Keratinocyte (primary cell): Measurements from ENCODE around the gene FKBP1A.

Experiments
- EZH2 ChIP-seq: IDR thresholded peaks from one replicate; pipeline ENCODE4 v1.6.1; 2012; ENCODE audit warnings: inconsistent platforms, mild to moderate bottlenecking, low read length, moderate library complexity
- TF ChIP-seq, protein P1 (sequence below), 3 experiments: IDR thresholded peaks in 1 of 3; conservative IDR thresholded peaks in 1 of 3; optimal IDR thresholded peaks in 1 of 3; 2 replicates in 2 of 3; 3 replicates in 1 of 3; pipeline versions ENCODE3 to v1.5.1; 2011; ENCODE audit warnings: low read length in 3 of 3, mild to moderate bottlenecking in 3 of 3, moderate library complexity in 2 of 3, control low read depth in 1 of 3, inconsistent platforms in 1 of 3; ENCODE audit not compliant: insufficient read depth in 2 of 3; ENCODE audit errors: extremely low read depth in 1 of 3

DNA sequence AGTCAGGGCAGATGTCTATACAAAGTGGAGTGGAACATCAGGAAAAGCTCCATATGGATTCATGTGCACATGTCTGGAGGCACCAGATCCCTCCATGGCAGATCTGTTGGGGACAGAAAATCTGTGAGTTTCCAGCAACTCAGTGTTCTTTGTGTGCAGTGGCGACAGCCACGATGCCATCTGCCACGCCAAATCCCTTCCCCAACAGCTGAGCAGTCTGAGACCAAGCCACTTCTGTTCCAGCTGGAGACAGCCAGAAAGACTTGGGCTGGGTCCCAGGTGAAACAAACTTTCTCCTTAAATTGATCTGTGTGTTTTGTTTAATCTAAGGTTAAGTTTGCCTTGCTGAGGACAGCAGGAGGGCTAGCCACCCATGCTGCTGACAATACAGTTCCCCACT is 22.9 kb downstream of the FKBP1A start:
- TF ChIP-seq, protein P1, sequence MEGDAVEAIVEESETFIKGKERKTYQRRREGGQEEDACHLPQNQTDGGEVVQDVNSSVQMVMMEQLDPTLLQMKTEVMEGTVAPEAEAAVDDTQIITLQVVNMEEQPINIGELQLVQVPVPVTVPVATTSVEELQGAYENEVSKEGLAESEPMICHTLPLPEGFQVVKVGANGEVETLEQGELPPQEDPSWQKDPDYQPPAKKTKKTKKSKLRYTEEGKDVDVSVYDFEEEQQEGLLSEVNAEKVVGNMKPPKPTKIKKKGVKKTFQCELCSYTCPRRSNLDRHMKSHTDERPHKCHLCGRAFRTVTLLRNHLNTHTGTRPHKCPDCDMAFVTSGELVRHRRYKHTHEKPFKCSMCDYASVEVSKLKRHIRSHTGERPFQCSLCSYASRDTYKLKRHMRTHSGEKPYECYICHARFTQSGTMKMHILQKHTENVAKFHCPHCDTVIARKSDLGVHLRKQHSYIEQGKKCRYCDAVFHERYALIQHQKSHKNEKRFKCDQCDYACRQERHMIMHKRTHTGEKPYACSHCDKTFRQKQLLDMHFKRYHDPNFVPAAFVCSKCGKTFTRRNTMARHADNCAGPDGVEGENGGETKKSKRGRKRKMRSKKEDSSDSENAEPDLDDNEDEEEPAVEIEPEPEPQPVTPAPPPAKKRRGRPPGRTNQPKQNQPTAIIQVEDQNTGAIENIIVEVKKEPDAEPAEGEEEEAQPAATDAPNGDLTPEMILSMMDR (optimal IDR thresholded peaks at IDR 0.05 in 1 of 3, IDR thresholded peaks at IDR 0.05 in 1 of 3, conservative IDR thresholded peaks at IDR 0.05 in 1 of 3; ENCODE audit: extremely low read depth in 1 of 3, insufficient read depth in 2 of 3, low read length in 3 of 3) = no peak
- TF ChIP-seq EZH2 = no peak
